Measurements from ENCODE around the gene TIFAB. TPM values are rescaled to one million over a fixed set of nuclear protein-coding genes. Genes with fewer than 3 reads are reported as not detected.

TIFAB gene
- total RNA-seq, 1 donor from 2014 or later, result not detected

GRCh38 chr5:135442431-135443160, 9.6 kb downstream of the TIFAB start:
- H3K27me3 Mint-ChIP-seq (ENCODE audit: unreplicated experiment), result peaks cover 4% of the 10 kb centered on the region
- TF ChIP-seq CTCF (IDR thresholded peaks at IDR 0.05; ENCODE audit: unreplicated experiment), result no peak
- H3K4me1 Mint-ChIP-seq (ENCODE audit: unreplicated experiment), result peaks cover 11% of the 10 kb centered on the region
- H3K36me3 Mint-ChIP-seq (ENCODE audit: low read depth, unreplicated experiment), result no peaks in the 10 kb centered on the region
- no peak for DNase-seq (ENCODE audit: low spot score)
- no peaks in the 10 kb centered on the region for H3K9me3 Mint-ChIP-seq (ENCODE audit: unreplicated experiment)
- H3K27ac Mint-ChIP-seq (ENCODE audit: unreplicated experiment), result no peak overlapping the region
- H3K4me3 Mint-ChIP-seq (ENCODE audit: unreplicated experiment), result no peak overlapping the region

GRCh38 chr5:135441919-135442318, 10.2 kb downstream of the TIFAB start:
- no peaks in the 10 kb centered on the region for H3K36me3 Mint-ChIP-seq (ENCODE audit: low read depth, unreplicated experiment)
- H3K4me3 Mint-ChIP-seq (ENCODE audit: unreplicated experiment), result no peak overlapping the region
- no peak for DNase-seq (ENCODE audit: low spot score)
- H3K27me3 Mint-ChIP-seq (ENCODE audit: unreplicated experiment), result peaks cover 4% of the 10 kb centered on the region
- H3K9me3 Mint-ChIP-seq (ENCODE audit: unreplicated experiment), result no peaks in the 10 kb centered on the region
- H3K27ac Mint-ChIP-seq (ENCODE audit: unreplicated experiment), result no peak overlapping the region
- TF ChIP-seq CTCF (IDR thresholded peaks at IDR 0.05; ENCODE audit: unreplicated experiment), result no peak
- peaks cover 4% of the 10 kb centered on the region for H3K4me1 Mint-ChIP-seq (ENCODE audit: unreplicated experiment)

- DNase-seq (ENCODE audit: low spot score), result no peak
- no peaks in the 10 kb centered on the region for H3K36me3 Mint-ChIP-seq (ENCODE audit: low read depth, unreplicated experiment)
- H3K27me3 Mint-ChIP-seq (ENCODE audit: unreplicated experiment), result peaks cover 4% of the 10 kb centered on the region
- TF ChIP-seq CTCF (IDR thresholded peaks at IDR 0.05; ENCODE audit: unreplicated experiment), result no peak
- H3K4me3 Mint-ChIP-seq (ENCODE audit: unreplicated experiment), result no peak overlapping the region
- peaks cover 4% of the 10 kb centered on the region for H3K4me1 Mint-ChIP-seq (ENCODE audit: unreplicated experiment)
- H3K27ac Mint-ChIP-seq (ENCODE audit: unreplicated experiment), result no peak overlapping the region
- no peaks in the 10 kb centered on the region for H3K9me3 Mint-ChIP-seq (ENCODE audit: unreplicated experiment)
Measured at GRCh38 chr5:135441350-135441831, 10.8 kb downstream of the TIFAB start.

GRCh38 chr5:135440916-135441315, 11.2 kb downstream of the TIFAB start:
- Mint-ChIP-seq H3K27ac (ENCODE audit: unreplicated experiment) (no peak overlapping the region), H3K4me3 (ENCODE audit: unreplicated experiment) (no peak overlapping the region)
- no peak for DNase-seq (ENCODE audit: low spot score)

More at GRCh38 chr5:135440916-135441315, 11.2 kb downstream of the TIFAB start:
- Mint-ChIP-seq H3K27me3 (ENCODE audit: unreplicated experiment) (peaks cover 4% of the 10 kb centered on the region), H3K4me1 (ENCODE audit: unreplicated experiment) (peaks cover 3% of the 10 kb centered on the region), H3K9me3 (ENCODE audit: unreplicated experiment) (no peaks in the 10 kb centered on the region), H3K36me3 (ENCODE audit: low read depth, unreplicated experiment) (no peaks in the 10 kb centered on the region)
- no peak for TF ChIP-seq CTCF (IDR thresholded peaks at IDR 0.05; ENCODE audit: unreplicated experiment)

Measured in endothelial cell (in vitro differentiated cells).